PC-3 (cell line): Measurements from ENCODE around the gene FPR1.

Experiments used
- EZH2 ChIP-seq: fragments of 300-600 bp; sonication (generic); IDR thresholded peaks from one replicate; pipeline ENCODE4 v1.6.1; 2017; ENCODE audit warnings: antibody characterized with exemption, mild to moderate bottlenecking, low read length; ENCODE audit not compliant: unreplicated experiment
- EZH2phosphoT487 ChIP-seq: fragments of 300-600 bp; sonication (generic); IDR thresholded peaks from 2 replicates; pipeline ENCODE4 v1.6.1; 2018; ENCODE audit warnings: mild to moderate bottlenecking, antibody characterized with exemption, low read length, borderline replicate concordance
- TF ChIP-seq, protein P1 (sequence below): fragments of 300-600 bp; sonication (generic); conservative IDR thresholded peaks from 2 replicates; pipeline ENCODE4 v1.5.1; 2017; ENCODE audit warnings: antibody characterized with exemption, low read depth, mild to moderate bottlenecking, low read length

DNA sequence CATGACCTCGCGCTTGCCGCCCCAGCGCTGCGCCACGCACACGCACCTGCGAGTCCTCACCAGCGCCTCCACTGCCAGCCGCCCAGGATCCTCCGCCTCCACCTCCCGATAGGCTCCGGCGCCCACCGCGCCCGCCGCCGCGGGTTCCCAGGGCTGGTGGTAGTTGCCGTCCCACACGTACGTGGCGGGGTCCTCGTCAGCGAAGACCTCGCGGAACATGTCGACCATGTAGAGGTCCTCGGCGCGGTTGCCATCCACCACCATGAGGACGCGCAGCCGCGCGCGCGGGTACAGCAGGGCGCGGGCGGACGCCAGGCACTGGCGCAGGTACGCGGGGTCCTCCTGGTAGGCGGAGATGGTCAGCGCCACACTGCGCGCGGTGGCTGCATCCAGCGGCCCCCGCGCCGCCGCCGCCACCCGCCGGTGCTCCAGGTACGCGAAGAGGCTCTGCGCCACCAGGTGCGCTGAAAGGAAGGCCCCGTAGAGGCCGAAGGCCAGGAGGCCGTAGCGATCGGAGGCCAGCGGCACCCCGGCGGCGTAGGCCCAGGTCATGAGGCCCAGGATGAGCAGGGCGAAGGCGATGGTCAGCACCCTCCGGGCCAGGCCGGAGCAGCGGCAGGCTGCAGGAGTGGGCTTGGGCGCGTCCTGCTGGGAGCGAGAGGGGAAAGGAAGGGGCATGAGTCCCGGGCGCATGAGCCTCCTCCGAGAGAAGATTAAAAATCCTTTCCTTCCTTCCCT lies 32.3 kb downstream of the FPR1 start:
- TF ChIP-seq, protein P1, sequence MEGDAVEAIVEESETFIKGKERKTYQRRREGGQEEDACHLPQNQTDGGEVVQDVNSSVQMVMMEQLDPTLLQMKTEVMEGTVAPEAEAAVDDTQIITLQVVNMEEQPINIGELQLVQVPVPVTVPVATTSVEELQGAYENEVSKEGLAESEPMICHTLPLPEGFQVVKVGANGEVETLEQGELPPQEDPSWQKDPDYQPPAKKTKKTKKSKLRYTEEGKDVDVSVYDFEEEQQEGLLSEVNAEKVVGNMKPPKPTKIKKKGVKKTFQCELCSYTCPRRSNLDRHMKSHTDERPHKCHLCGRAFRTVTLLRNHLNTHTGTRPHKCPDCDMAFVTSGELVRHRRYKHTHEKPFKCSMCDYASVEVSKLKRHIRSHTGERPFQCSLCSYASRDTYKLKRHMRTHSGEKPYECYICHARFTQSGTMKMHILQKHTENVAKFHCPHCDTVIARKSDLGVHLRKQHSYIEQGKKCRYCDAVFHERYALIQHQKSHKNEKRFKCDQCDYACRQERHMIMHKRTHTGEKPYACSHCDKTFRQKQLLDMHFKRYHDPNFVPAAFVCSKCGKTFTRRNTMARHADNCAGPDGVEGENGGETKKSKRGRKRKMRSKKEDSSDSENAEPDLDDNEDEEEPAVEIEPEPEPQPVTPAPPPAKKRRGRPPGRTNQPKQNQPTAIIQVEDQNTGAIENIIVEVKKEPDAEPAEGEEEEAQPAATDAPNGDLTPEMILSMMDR = no peak
- TF ChIP-seq EZH2 (no peak), EZH2phosphoT487 (no peak)
